Measurements from ENCODE around the gene SMPD4. TPM values are rescaled to one million over a fixed set of nuclear protein-coding genes. Genes with fewer than 3 reads are reported as not detected.
A peak's percentile ranks its signal among the peaks of the same experiment; 100 is the strongest.
"Not testable (repeated sequence)": the region's sequence is repeated elsewhere in the genome, so short reads cannot be mapped to it uniquely, and the experiment has no call there.

The SMPD4 gene
- total RNA-seq, 4 donors from 2014 or later, result 34.1 to 50.6 (median 40.6) TPM

DNA sequence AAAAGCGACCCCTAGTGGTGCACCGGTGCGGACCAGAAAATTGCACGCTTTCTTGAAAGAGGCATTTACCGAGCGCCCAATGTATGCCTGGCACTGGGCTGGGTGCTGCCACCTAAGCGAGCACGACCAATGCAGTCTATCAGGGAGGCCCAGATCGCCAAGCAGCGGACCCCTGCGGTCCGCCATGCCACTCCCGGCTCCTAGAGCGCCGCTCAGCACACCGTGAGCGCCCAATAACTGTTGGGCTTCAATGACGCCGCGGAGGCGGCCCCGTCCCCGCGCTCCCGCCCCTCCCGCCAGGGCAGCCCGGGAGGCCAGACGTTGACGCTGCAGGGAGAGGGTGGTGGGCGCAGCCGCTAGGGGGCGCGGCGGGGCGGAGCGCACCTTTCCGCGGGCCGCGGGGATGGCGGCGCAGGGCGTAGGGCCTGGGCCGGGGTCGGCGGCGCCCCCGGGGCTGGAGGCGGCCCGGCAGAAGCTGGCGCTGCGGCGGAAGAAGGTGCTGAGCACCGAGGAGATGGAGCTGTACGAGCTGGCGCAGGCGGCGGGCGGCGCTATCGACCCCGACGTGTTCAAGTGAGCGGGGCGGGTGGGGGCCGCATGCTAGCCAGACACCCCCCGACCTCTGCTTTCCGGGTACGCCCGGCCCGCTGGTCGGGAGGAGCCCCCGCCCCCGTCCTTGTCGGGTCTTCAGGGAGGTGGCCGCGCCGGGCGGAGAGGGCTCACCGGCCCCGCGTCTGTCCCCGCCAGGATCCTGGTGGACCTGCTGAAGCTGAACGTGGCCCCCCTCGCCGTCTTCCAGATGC lies 679 bp upstream of the SMPD4 start, which contains the start of gene MZT2B:
Gene MZT2B, plus strand, starts transcription at position 383 of the 803 bp plus-strand sequence. Its CDS starts 21 bp downstream, at position 404.
- TF ChIP-seq, protein P1, sequence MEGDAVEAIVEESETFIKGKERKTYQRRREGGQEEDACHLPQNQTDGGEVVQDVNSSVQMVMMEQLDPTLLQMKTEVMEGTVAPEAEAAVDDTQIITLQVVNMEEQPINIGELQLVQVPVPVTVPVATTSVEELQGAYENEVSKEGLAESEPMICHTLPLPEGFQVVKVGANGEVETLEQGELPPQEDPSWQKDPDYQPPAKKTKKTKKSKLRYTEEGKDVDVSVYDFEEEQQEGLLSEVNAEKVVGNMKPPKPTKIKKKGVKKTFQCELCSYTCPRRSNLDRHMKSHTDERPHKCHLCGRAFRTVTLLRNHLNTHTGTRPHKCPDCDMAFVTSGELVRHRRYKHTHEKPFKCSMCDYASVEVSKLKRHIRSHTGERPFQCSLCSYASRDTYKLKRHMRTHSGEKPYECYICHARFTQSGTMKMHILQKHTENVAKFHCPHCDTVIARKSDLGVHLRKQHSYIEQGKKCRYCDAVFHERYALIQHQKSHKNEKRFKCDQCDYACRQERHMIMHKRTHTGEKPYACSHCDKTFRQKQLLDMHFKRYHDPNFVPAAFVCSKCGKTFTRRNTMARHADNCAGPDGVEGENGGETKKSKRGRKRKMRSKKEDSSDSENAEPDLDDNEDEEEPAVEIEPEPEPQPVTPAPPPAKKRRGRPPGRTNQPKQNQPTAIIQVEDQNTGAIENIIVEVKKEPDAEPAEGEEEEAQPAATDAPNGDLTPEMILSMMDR (IDR thresholded peaks at IDR 0.05), result peak; percentile 66 to 96 (median 94)
- peak in 2 of 4 donors; percentile 45 to 56 for TF ChIP-seq POLR2A (IDR thresholded peaks at IDR 0.05)
- H3K27me3 ChIP-seq, H3K9me3 ChIP-seq: not testable (repeated sequence)
- WGBS, 2 donors, result 0% methylated on average over 19 of the region's 86 CpGs; no CpG with 5 or more reads in 1 of the 2 donors
- Histone ChIP-seq H3K27ac (peak within 1 kb of the TSS; percentile 88 to 98 (median 94)), H3K4me3 (peak within 1 kb of the TSS; percentile 74 to 96 (median 86)), H3K4me1 (peaks cover 19 to 38% (median 20%) of the 10 kb centered on the region in 3 donors), H3K36me3 (peaks cover 0 to 19% (median 0%) of the 10 kb centered on the region in 3 donors)
- intact Hi-C loops (cut with DNase I), result loop anchor here (5.0 kb wide), 1 partner anchor 160 kb away; the partner anchor contains the start of gene IMP4
- DNase-seq, result peak; percentile 63

DNA sequence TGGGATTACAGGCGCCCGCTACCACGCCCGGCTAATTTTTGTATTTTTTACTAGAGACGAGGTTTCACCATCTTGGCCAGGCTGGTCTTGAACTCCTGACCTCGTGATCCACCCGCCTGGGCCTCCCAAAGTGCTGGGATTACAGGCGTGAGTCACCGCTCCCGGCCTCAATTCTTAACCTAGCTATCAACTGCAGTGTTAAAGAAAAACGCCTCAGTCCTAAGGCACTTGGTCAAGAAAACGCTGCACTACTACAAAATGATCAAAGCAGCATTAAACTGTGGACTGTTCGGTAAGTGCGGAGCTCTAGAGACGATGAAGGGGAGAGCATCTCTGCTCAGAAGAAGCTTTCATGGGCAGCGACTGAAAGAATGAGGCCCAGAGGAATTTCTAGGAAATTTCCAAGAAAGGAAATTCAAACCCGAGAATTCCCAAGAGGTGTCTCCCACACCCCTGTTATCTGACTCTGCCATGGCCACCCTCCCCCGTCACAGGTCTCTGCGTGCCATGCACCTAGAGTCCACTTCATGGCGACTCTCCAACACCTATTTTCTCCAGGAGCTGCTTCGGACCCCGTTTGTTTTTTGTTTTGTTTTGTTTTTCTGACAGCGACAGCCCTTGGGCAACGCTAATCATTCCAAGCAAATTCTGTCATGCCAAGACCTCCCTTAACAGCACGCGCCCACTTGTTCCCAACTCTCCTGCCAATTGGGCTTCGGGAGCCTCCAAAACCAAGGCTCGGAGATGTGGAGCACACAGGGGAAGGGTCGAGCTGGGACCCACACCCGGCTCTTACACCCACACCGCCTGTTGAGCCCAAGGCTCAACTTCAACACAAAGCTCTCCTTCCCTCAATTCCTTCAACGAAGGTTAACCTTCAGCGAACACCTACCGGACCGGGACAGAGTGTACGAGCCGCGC lies 738 bp downstream of the SMPD4 start:
- DNase-seq, H3K27me3 ChIP-seq, H3K9me3 ChIP-seq: not testable (repeated sequence)
- Histone ChIP-seq H3K27ac (peak overlapping the region; percentile 88 to 98 (median 94)), H3K4me1 (peaks cover 19 to 38% (median 20%) of the 10 kb centered on the region in 3 donors), H3K4me3 (peak overlapping the region; percentile 74 to 96 (median 86)), H3K36me3 (peaks cover 0 to 20% (median 7%) of the 10 kb centered on the region in 3 donors)
- 21 to 34% methylated on average over 24 to 28 of the region's 38 CpGs for WGBS, 2 donors
- intact Hi-C loops (cut with DNase I), result loop anchor here (5.0 kb wide), 1 partner anchor 162 kb away; the partner anchor contains the start of gene IMP4

DNA sequence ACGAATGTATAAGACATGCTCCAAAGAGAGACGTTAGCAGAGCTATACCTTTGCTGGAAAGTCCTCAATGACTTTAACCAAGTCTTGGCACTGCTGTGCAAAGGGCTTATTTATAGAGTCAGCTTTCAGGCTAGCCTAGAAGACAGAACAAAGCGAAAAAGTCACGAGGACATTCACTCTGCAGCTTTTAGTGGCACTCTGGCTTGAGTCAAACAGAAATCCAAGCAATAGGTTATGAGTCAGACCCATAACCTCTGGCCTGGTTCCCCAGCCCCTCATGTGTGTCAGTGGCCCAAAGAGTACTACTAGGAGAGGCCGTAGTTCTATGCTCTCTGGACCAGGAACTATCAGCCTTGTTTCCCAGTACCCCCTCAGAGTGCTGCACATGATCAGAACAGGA lies 6.5 kb downstream of the SMPD4 start:
- H3K27me3 ChIP-seq; H3K27ac ChIP-seq; H3K9me3 ChIP-seq; H3K4me3 ChIP-seq; DNase-seq; intact Hi-C loops (cut with DNase I); H3K4me1 ChIP-seq: not testable (repeated sequence)
- peaks cover 8 to 66% (median 9%) of the 10 kb centered on the region in 3 donors for H3K36me3 ChIP-seq
- 75 to 77% methylated on average over 4 to 5 of the region's 5 CpGs for WGBS, 2 donors

DNA sequence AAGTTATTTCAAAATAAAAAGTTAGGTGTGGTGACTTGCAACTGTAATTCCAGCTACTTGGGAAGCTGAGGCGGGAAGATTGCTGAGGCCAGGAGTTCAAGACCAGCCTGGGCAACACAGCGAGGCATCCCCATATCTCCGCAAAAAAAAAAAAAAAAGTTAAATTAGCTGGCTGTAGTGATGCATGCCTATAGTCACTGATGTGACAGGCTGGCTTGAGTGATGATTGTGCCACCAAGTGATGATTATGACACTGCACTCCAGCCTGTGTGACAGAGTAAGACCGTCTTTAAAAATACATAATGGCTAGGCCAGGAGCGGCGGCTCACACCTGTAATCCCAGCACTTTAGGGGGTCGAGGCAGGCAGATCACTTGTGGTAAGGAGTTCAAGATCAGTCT lies 11.5 kb downstream of the SMPD4 start:
- intact Hi-C loops (cut with DNase I), result no loop called here
- 92 to 93% methylated on average over 7 of the region's 7 CpGs for WGBS, 2 donors
- Histone ChIP-seq H3K9me3 (no peaks in the 10 kb centered on the region), H3K4me3 (no peak overlapping the region), H3K4me1 (no peaks in the 10 kb centered on the region), H3K36me3 (peaks cover 8 to 100% (median 9%) of the 10 kb centered on the region in 3 donors), H3K27me3 (no peaks in the 10 kb centered on the region), H3K27ac (no peak overlapping the region)
- TF ChIP-seq, protein P1 (IDR thresholded peaks at IDR 0.05), result no peak
- TF ChIP-seq POLR2A (IDR thresholded peaks at IDR 0.05), result no peak
- no peak for DNase-seq

DNA sequence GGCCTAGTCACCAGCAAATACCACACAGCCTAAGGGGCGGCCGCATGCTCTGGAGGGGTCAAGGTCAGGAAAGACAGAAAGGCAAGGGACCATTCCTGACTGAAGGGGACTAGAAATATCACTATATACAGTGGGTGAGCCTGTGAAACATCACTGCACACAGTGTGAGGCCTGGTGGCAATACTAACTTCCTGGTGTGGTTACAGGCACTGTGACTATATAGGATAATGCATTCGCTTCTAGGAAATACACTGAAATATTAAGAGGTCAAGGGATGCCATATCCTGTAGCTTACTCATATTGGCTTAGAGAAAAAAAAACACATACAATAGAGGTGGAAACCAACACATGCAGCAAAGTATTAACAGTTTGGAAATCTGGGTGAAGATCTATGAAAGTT lies 12.2 kb downstream of the SMPD4 start:
- H3K27ac ChIP-seq; intact Hi-C loops (cut with DNase I); H3K27me3 ChIP-seq; DNase-seq; H3K9me3 ChIP-seq; H3K4me3 ChIP-seq; H3K4me1 ChIP-seq: not testable (repeated sequence)
- WGBS, 2 donors, result 60 to 96% methylated on average over 1 to 3 of the region's 3 CpGs
- H3K36me3 ChIP-seq, result peaks cover 12 to 100% (median 12%) of the 10 kb centered on the region in 3 donors

DNA sequence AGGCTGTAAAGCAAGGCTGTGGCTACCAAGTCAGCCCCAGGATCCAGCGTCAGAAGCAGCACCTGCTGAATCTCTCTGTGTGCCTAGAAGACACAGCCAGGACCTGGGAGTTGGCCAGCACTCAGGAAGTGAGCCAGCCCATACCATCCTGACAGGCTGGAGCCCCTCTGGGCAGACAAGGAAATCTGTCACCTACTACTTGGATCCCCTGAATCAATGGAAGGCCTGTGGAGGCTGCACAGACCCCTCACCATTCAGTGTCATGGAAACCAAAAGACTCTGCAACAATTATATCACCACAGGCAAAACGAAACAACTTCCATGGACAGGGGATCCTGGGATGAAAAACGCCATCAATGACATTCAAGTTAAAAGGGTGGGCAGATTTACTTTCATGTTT lies 14.8 kb downstream of the SMPD4 start:
- 81% methylated on average over 2 of the region's 3 CpGs for WGBS, 2 donors
- H3K27me3 ChIP-seq; H3K4me1 ChIP-seq; H3K27ac ChIP-seq; DNase-seq; H3K4me3 ChIP-seq; H3K9me3 ChIP-seq; intact Hi-C loops (cut with DNase I): not testable (repeated sequence)
- peaks cover 12 to 100% (median 28%) of the 10 kb centered on the region in 3 donors for H3K36me3 ChIP-seq

Data from esophagus squamous epithelium (tissue), 5 donors.